ENCODE data around the gene RBM17.
"Not testable (repeated sequence)": the region's sequence is repeated elsewhere in the genome, so short reads cannot be mapped to it uniquely, and the experiment has no call there.

Gene RBM17

DNA sequence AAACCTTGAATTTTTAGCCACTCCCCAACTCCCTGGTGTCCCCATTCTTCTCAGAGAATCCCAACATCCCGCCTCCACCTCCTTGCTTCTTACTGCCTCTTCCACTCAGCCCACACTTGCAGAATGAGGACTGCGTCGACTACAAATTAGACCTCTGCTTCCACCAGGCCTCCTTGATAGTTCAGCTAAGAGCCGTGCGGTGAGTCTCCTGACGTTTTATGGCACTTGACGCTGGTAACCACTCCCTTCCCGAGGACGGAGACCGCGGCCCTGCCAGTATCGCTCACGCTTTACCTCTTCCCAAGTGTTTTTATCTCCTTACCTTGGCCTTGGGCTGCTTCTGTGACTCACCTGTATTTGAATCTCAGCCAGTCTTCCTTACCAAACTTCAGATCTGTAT, 31.1 kb downstream of the RBM17 start:
- no peak overlapping the region for H3K4me2 ChIP-seq (ENCODE audit: low read length)
- DNase-seq: no peak
- H3K36me3 ChIP-seq (ENCODE audit: control insufficient read depth, insufficient read depth, low read length): no peaks in the 10 kb centered on the region
- H3K23ac ChIP-seq (ENCODE audit: low read length): no peak overlapping the region
- no peak overlapping the region for H3K56ac ChIP-seq (ENCODE audit: low read length)
- H2BK120ac ChIP-seq (ENCODE audit: low read depth, low read length): no peak overlapping the region
- no peak overlapping the region for H3K4ac ChIP-seq (ENCODE audit: low read depth, low read length)
- H3K9ac ChIP-seq (ENCODE audit: low read length): no peak overlapping the region
- no peak overlapping the region for H3K18ac ChIP-seq (ENCODE audit: low read length)
- no peak overlapping the region for H2BK15ac ChIP-seq (replicated peaks; ENCODE audit: low read depth)
- no peaks in the 10 kb centered on the region for H3K79me1 ChIP-seq (ENCODE audit: low read length)
- H2AK5ac ChIP-seq (ENCODE audit: low read length): no peak overlapping the region
- H3K27me3 ChIP-seq (ENCODE audit: insufficient read depth, low read length, poor library complexity): no peaks in the 10 kb centered on the region
- H3K4me3 ChIP-seq (ENCODE audit: low read length): no peak overlapping the region
- H2BK5ac ChIP-seq (ENCODE audit: low read length): no peak overlapping the region
- WGBS (ENCODE audit: extremely low coverage, insufficient coverage, low lambda C conversion rate): no CpG with 5 or more reads among the region's 13 CpGs
- H4K5ac ChIP-seq (ENCODE audit: low read length): no peak overlapping the region
- H4K8ac ChIP-seq (ENCODE audit: low read depth, low read length): no peak overlapping the region
- no peak overlapping the region for H3K27ac ChIP-seq (ENCODE audit: low read depth, low read length)
- H3K4me1 ChIP-seq (ENCODE audit: control insufficient read depth, low read depth, low read length): no peaks in the 10 kb centered on the region
- no peaks in the 10 kb centered on the region for H3K79me2 ChIP-seq (ENCODE audit: control insufficient read depth, insufficient read depth, low read length)

GRCh38 chr10:6120691-6121090, 31.9 kb downstream of the RBM17 start:
- Histone ChIP-seq H3K18ac (ENCODE audit: low read length) (no peak overlapping the region), H3K4me1 (ENCODE audit: control insufficient read depth, low read depth, low read length) (no peaks in the 10 kb centered on the region), H3K27ac (ENCODE audit: low read depth, low read length) (no peak overlapping the region), H3K4me2 (ENCODE audit: low read length) (no peak overlapping the region), H2BK15ac (replicated peaks; ENCODE audit: low read depth) (no peak overlapping the region), H3K23ac (ENCODE audit: low read length) (no peak overlapping the region), H2BK5ac (ENCODE audit: low read length) (no peak overlapping the region), H4K5ac (ENCODE audit: low read length) (no peak overlapping the region), H3K36me3 (ENCODE audit: control insufficient read depth, insufficient read depth, low read length) (no peaks in the 10 kb centered on the region), H3K56ac (ENCODE audit: low read length) (no peak overlapping the region), H3K4me3 (ENCODE audit: low read length) (no peak overlapping the region), H4K8ac (ENCODE audit: low read depth, low read length) (no peak overlapping the region), H2BK120ac (ENCODE audit: low read depth, low read length) (no peak overlapping the region), H3K9ac (ENCODE audit: low read length) (no peak overlapping the region), H3K4ac (ENCODE audit: low read depth, low read length) (no peak overlapping the region), H3K79me2 (ENCODE audit: control insufficient read depth, insufficient read depth, low read length) (no peaks in the 10 kb centered on the region), H3K79me1 (ENCODE audit: low read length) (no peaks in the 10 kb centered on the region), H2AK5ac (ENCODE audit: low read length) (no peak overlapping the region), H3K27me3 (ENCODE audit: insufficient read depth, low read length, poor library complexity) (no peaks in the 10 kb centered on the region)
- no CpG with 5 or more reads among the region's 15 CpGs for WGBS (ENCODE audit: extremely low coverage, insufficient coverage, low lambda C conversion rate)
- DNase-seq: no peak

- DNase-seq: no peak
- no peak overlapping the region for H2AK5ac ChIP-seq (ENCODE audit: low read length)
- no peak overlapping the region for H3K4ac ChIP-seq (ENCODE audit: low read depth, low read length)
- no peaks in the 10 kb centered on the region for H3K36me3 ChIP-seq (ENCODE audit: control insufficient read depth, insufficient read depth, low read length)
- no peaks in the 10 kb centered on the region for H3K27me3 ChIP-seq (ENCODE audit: insufficient read depth, low read length, poor library complexity)
- no peak overlapping the region for H3K18ac ChIP-seq (ENCODE audit: low read length)
- no peak overlapping the region for H3K9ac ChIP-seq (ENCODE audit: low read length)
- H3K23ac ChIP-seq (ENCODE audit: low read length): no peak overlapping the region
- H2BK5ac ChIP-seq (ENCODE audit: low read length): no peak overlapping the region
- no peaks in the 10 kb centered on the region for H3K79me2 ChIP-seq (ENCODE audit: control insufficient read depth, insufficient read depth, low read length)
- no peak overlapping the region for H2BK15ac ChIP-seq (replicated peaks; ENCODE audit: low read depth)
- no peak overlapping the region for H3K56ac ChIP-seq (ENCODE audit: low read length)
- H3K4me2 ChIP-seq (ENCODE audit: low read length): no peak overlapping the region
- no peak overlapping the region for H3K4me3 ChIP-seq (ENCODE audit: low read length)
- WGBS (ENCODE audit: extremely low coverage, insufficient coverage, low lambda C conversion rate): no CpG with 5 or more reads among the region's 11 CpGs
- no peak overlapping the region for H4K8ac ChIP-seq (ENCODE audit: low read depth, low read length)
- H3K4me1 ChIP-seq (ENCODE audit: control insufficient read depth, low read depth, low read length): no peaks in the 10 kb centered on the region
- H2BK120ac ChIP-seq (ENCODE audit: low read depth, low read length): no peak overlapping the region
- no peak overlapping the region for H3K27ac ChIP-seq (ENCODE audit: low read depth, low read length)
- H4K5ac ChIP-seq (ENCODE audit: low read length): no peak overlapping the region
- no peaks in the 10 kb centered on the region for H3K79me1 ChIP-seq (ENCODE audit: low read length)
Measured at GRCh38 chr10:6121146-6121545, 32.3 kb downstream of the RBM17 start.

- Histone ChIP-seq H3K27me3 (ENCODE audit: insufficient read depth, low read length, poor library complexity) (no peaks in the 10 kb centered on the region), H3K4me1 (ENCODE audit: control insufficient read depth, low read depth, low read length) (no peaks in the 10 kb centered on the region), H3K56ac (ENCODE audit: low read length) (no peak overlapping the region), H2AK5ac (ENCODE audit: low read length) (no peak overlapping the region), H3K4ac (ENCODE audit: low read depth, low read length) (no peak overlapping the region), H2BK5ac (ENCODE audit: low read length) (no peak overlapping the region), H3K9ac (ENCODE audit: low read length) (no peak overlapping the region), H3K79me1 (ENCODE audit: low read length) (no peaks in the 10 kb centered on the region), H2BK15ac (replicated peaks; ENCODE audit: low read depth) (no peak overlapping the region), H4K8ac (ENCODE audit: low read depth, low read length) (no peak overlapping the region), H3K4me2 (ENCODE audit: low read length) (no peak overlapping the region), H3K27ac (ENCODE audit: low read depth, low read length) (no peak overlapping the region), H3K23ac (ENCODE audit: low read length) (no peak overlapping the region), H3K79me2 (ENCODE audit: control insufficient read depth, insufficient read depth, low read length) (no peaks in the 10 kb centered on the region), H3K4me3 (ENCODE audit: low read length) (no peak overlapping the region), H3K36me3 (ENCODE audit: control insufficient read depth, insufficient read depth, low read length) (no peaks in the 10 kb centered on the region), H2BK120ac (ENCODE audit: low read depth, low read length) (no peak overlapping the region), H4K5ac (ENCODE audit: low read length) (no peak overlapping the region), H3K18ac (ENCODE audit: low read length) (no peak overlapping the region)
- DNase-seq: no peak
- no CpG with 5 or more reads among the region's 5 CpGs for WGBS (ENCODE audit: extremely low coverage, insufficient coverage, low lambda C conversion rate)
Measured at GRCh38 chr10:6123532-6123931, 34.7 kb downstream of the RBM17 start.

DNA sequence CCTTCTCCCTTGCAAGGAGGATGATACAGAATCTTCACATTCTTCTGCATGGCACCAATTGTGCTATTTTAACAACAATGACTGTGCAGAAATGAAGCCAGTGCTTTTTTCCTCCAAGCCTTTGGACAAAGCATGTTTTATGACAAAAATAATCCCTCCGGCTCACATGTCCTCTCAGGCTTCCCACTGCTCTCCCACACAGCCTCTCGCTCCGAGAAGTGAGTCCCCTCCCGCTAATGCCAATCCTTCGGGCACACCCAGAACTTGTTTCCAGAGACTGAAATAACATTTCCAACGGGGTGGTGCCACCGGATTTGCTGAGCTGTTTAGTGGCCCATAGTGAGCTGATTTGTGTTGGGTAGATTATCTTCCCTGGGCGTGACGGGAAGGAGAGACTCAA, 35.8 kb downstream of the RBM17 start:
- Histone ChIP-seq H3K27ac (ENCODE audit: low read depth, low read length) (no peak overlapping the region), H4K5ac (ENCODE audit: low read length) (no peak overlapping the region), H3K4ac (ENCODE audit: low read depth, low read length) (no peak overlapping the region), H3K4me3 (ENCODE audit: low read length) (no peak overlapping the region), H3K4me1 (ENCODE audit: control insufficient read depth, low read depth, low read length) (no peaks in the 10 kb centered on the region), H4K8ac (ENCODE audit: low read depth, low read length) (no peak overlapping the region), H3K23ac (ENCODE audit: low read length) (no peak overlapping the region), H2AK5ac (ENCODE audit: low read length) (no peak overlapping the region), H3K79me2 (ENCODE audit: control insufficient read depth, insufficient read depth, low read length) (no peaks in the 10 kb centered on the region), H3K36me3 (ENCODE audit: control insufficient read depth, insufficient read depth, low read length) (no peaks in the 10 kb centered on the region), H3K9ac (ENCODE audit: low read length) (no peak overlapping the region), H2BK120ac (ENCODE audit: low read depth, low read length) (no peak overlapping the region), H3K18ac (ENCODE audit: low read length) (no peak overlapping the region), H3K4me2 (ENCODE audit: low read length) (no peak overlapping the region), H3K27me3 (ENCODE audit: insufficient read depth, low read length, poor library complexity) (no peaks in the 10 kb centered on the region), H2BK5ac (ENCODE audit: low read length) (no peak overlapping the region), H3K79me1 (ENCODE audit: low read length) (no peaks in the 10 kb centered on the region), H3K56ac (ENCODE audit: low read length) (no peak overlapping the region), H2BK15ac (replicated peaks; ENCODE audit: low read depth) (no peak overlapping the region)
- WGBS (ENCODE audit: extremely low coverage, insufficient coverage, low lambda C conversion rate): no CpG with 5 or more reads among the region's 9 CpGs
- DNase-seq: no peak

GRCh38 chr10:6127461-6127860, 38.6 kb downstream of the RBM17 start:
- not testable (repeated sequence) for H4K5ac ChIP-seq (ENCODE audit: low read length); H3K4me3 ChIP-seq (ENCODE audit: low read length); DNase-seq; H3K36me3 ChIP-seq (ENCODE audit: control insufficient read depth, insufficient read depth, low read length); H2BK15ac ChIP-seq (replicated peaks; ENCODE audit: low read depth); H3K18ac ChIP-seq (ENCODE audit: low read length); H2BK120ac ChIP-seq (ENCODE audit: low read depth, low read length); H4K8ac ChIP-seq (ENCODE audit: low read depth, low read length); H3K27ac ChIP-seq (ENCODE audit: low read depth, low read length); H3K4ac ChIP-seq (ENCODE audit: low read depth, low read length); H3K27me3 ChIP-seq (ENCODE audit: insufficient read depth, low read length, poor library complexity); H3K79me1 ChIP-seq (ENCODE audit: low read length); H2AK5ac ChIP-seq (ENCODE audit: low read length); H3K9ac ChIP-seq (ENCODE audit: low read length); H3K4me1 ChIP-seq (ENCODE audit: control insufficient read depth, low read depth, low read length); H3K4me2 ChIP-seq (ENCODE audit: low read length); H3K79me2 ChIP-seq (ENCODE audit: control insufficient read depth, insufficient read depth, low read length); H3K23ac ChIP-seq (ENCODE audit: low read length); H2BK5ac ChIP-seq (ENCODE audit: low read length); H3K56ac ChIP-seq (ENCODE audit: low read length)
